NT2/D1 (cell line): ENCODE measurements around the gene POLR2I.
A peak's percentile ranks its signal among the peaks of the same experiment; 100 is the strongest.

Experiments
- DNase-seq: peaks from one replicate; pipeline ENCODE4 v3.0.0-alpha.2; 2011; ENCODE audit warnings: low read depth, low spot score
- H3K27me3 ChIP-seq: 2 replicates; pipeline ENCODE4 v1.6.0; 2011; ENCODE audit warnings: mild to moderate bottlenecking; ENCODE audit not compliant: insufficient read length, insufficient read depth
- H3K36me3 ChIP-seq: 2 replicates; pipeline ENCODE4 v1.6.1; 2011; ENCODE audit warnings: mild to moderate bottlenecking, low read length, mixed read lengths; ENCODE audit not compliant: insufficient read depth, insufficient read length
- H3K4me1 ChIP-seq: 2 replicates; pipeline ENCODE4 v1.5.1; 2011; ENCODE audit not compliant: insufficient read depth, insufficient read length
- H3K4me3 ChIP-seq: 2 replicates; pipeline ENCODE4 v1.5.1; 2011; ENCODE audit warnings: low read depth; ENCODE audit not compliant: insufficient read length
- H3K9ac ChIP-seq: 2 replicates; pipeline ENCODE4 v1.6.0; 2011; ENCODE audit warnings: low read depth; ENCODE audit not compliant: insufficient read length
- H3K9me3 ChIP-seq: 2 replicates; pipeline ENCODE4 v1.5.1; 2011; ENCODE audit warnings: mild to moderate bottlenecking, low read length; ENCODE audit not compliant: insufficient read depth
- SUZ12 ChIP-seq: IDR thresholded peaks from 2 replicates; pipeline ENCODE4 v1.6.1; 2011; ENCODE audit not compliant: insufficient read length, insufficient read depth; ENCODE audit errors: extremely low read depth
- YY1 ChIP-seq: IDR thresholded peaks from 2 replicates; pipeline ENCODE4 v1.6.1; 2011; ENCODE audit not compliant: insufficient read length, insufficient read depth
- ZNF274 ChIP-seq: IDR thresholded peaks from 2 replicates; pipeline ENCODE4 v1.6.1; 2011; ENCODE audit warnings: mild to moderate bottlenecking, low read depth, low read length

The POLR2I gene

GRCh38 chr19:36113894-36114720 is 568 bp downstream of the POLR2I start:
- no peaks in the 10 kb centered on the region for H3K27me3 ChIP-seq
- no peak for DNase-seq
- peak overlapping the region; percentile 78 for H3K4me3 ChIP-seq
- peaks cover 21% of the 10 kb centered on the region for H3K4me1 ChIP-seq
- TF ChIP-seq YY1 (no peak), SUZ12 (no peak), ZNF274 (no peak)
- peak overlapping the region; percentile 91 for H3K9ac ChIP-seq
- peaks cover 40% of the 10 kb centered on the region for H3K36me3 ChIP-seq
- H3K9me3 ChIP-seq: no peaks in the 10 kb centered on the region

- Histone ChIP-seq H3K4me3 (peak overlapping the region; percentile 78), H3K36me3 (peaks cover 34% of the 10 kb centered on the region), H3K4me1 (peaks cover 17% of the 10 kb centered on the region), H3K9ac (peak overlapping the region; percentile 91), H3K9me3 (no peaks in the 10 kb centered on the region), H3K27me3 (no peaks in the 10 kb centered on the region)
- DNase-seq: no peak
- TF ChIP-seq SUZ12 (no peak), ZNF274 (no peak), YY1 (no peak)
Observed at GRCh38 chr19:36113425-36113824, 1.2 kb downstream of the POLR2I start.

GRCh38 chr19:36112678-36113077 is 2.0 kb downstream of the POLR2I start:
- H3K4me3 ChIP-seq: no peak overlapping the region
- DNase-seq: no peak
- peaks cover 28% of the 10 kb centered on the region for H3K36me3 ChIP-seq
- H3K27me3 ChIP-seq: no peaks in the 10 kb centered on the region
- no peak for TF ChIP-seq ZNF274
- no peak for TF ChIP-seq SUZ12
- no peak for TF ChIP-seq YY1
- peaks cover 19% of the 10 kb centered on the region for H3K4me1 ChIP-seq
- peak overlapping the region; percentile 21 for H3K9ac ChIP-seq
- H3K9me3 ChIP-seq: no peaks in the 10 kb centered on the region

GRCh38 chr19:36111200-36111539 is 3.5 kb downstream of the POLR2I start:
- H3K9ac ChIP-seq: peak overlapping the region; percentile 61
- H3K27me3 ChIP-seq: no peaks in the 10 kb centered on the region
- DNase-seq: no peak

GRCh38 chr19:36110487-36111199 is 4.0 kb downstream of the POLR2I start, which contains the start of gene OVOL3:
Gene OVOL3 (plus strand): TSS chr19:36111143. CDS start chr19:36111203, 60 bp downstream.
- Histone ChIP-seq H3K4me1 (peaks cover 14% of the 10 kb centered on the region), H3K36me3 (peaks cover 28% of the 10 kb centered on the region), H3K9ac (peak within 1 kb of the TSS; percentile 61), H3K9me3 (no peaks in the 10 kb centered on the region), H3K27me3 (no peaks in the 10 kb centered on the region), H3K4me3 (no peak within 1 kb of the TSS)
- DNase-seq: peak; percentile 40
- TF ChIP-seq ZNF274 (no peak), YY1 (no peak), SUZ12 (no peak)

More at GRCh38 chr19:36111200-36111539, 3.5 kb downstream of the POLR2I start:
- H3K4me3 ChIP-seq: no peak overlapping the region
- peaks cover 28% of the 10 kb centered on the region for H3K36me3 ChIP-seq
- H3K4me1 ChIP-seq: peaks cover 18% of the 10 kb centered on the region
- TF ChIP-seq ZNF274 (no peak), YY1 (no peak), SUZ12 (no peak)
- H3K9me3 ChIP-seq: no peaks in the 10 kb centered on the region

GRCh38 chr19:36108684-36109083 is 6.0 kb downstream of the POLR2I start:
- H3K4me1 ChIP-seq: peaks cover 11% of the 10 kb centered on the region

GRCh38 chr19:36106991-36107390 is 7.7 kb downstream of the POLR2I start:
- peaks cover 47% of the 10 kb centered on the region for H3K36me3 ChIP-seq
- no peak for DNase-seq
- H3K4me3 ChIP-seq: no peak overlapping the region
- H3K9ac ChIP-seq: no peak overlapping the region
- no peaks in the 10 kb centered on the region for H3K9me3 ChIP-seq
- peaks cover 10% of the 10 kb centered on the region for H3K4me1 ChIP-seq
- no peaks in the 10 kb centered on the region for H3K27me3 ChIP-seq
- TF ChIP-seq ZNF274 (no peak), YY1 (no peak), SUZ12 (no peak)

More at GRCh38 chr19:36108684-36109083, 6.0 kb downstream of the POLR2I start:
- H3K27me3 ChIP-seq: no peaks in the 10 kb centered on the region
- H3K4me3 ChIP-seq: no peak overlapping the region
- no peak for DNase-seq
- no peaks in the 10 kb centered on the region for H3K9me3 ChIP-seq
- H3K36me3 ChIP-seq: peaks cover 46% of the 10 kb centered on the region
- H3K9ac ChIP-seq: no peak overlapping the region
- TF ChIP-seq SUZ12 (no peak), YY1 (no peak), ZNF274 (no peak)
